PC-9 (cell line): ENCODE results near the gene FAM200B. TPM values are rescaled to one million over a fixed set of nuclear protein-coding genes. Genes with fewer than 3 reads are reported as not detected.
A peak's percentile ranks its signal among the peaks of the same experiment; 100 is the strongest.

ENCODE experiments used
- BruUV-seq: library from RNA; stranded (reverse); fragments of 400-500 nt; replicated peaks from 2 replicates; lab custom pipeline; 2021; lab: Mats Ljungman, UMichigan
- CTCF ChIA-PET: fragments of 300-600 bp; sonication (Branson Sonifier 250); formaldehyde crosslinking; loops from one replicate; lab custom pipeline; 2022; ENCODE audit warnings: antibody characterized with exemption; lab: Charles Lee
- POLR2A ChIA-PET: fragments of 300-600 bp; sonication (Branson Sonifier 250); formaldehyde crosslinking; loops from one replicate; lab custom pipeline; 2022; ENCODE audit warnings: antibody characterized with exemption; ENCODE audit not compliant: unreplicated experiment; lab: Charles Lee
- DNase-seq, 2 experiments: peaks; one replicate each; pipeline versions ENCODE4 v3.0.0 to v3.0.0-alpha.2; 2015 to 2022; ENCODE audit warnings: mixed read lengths in 1 of 2
- H2AFZ ChIP-seq: fragments of 200-600 bp; sonication (generic); 2 replicates; pipeline ENCODE4 v1.8.1; 2017; ENCODE audit warnings: antibody characterized with exemption
- H3F3A ChIP-seq: fragments of 200-600 bp; sonication (generic); 2 replicates; pipeline ENCODE4 v1.8.1; 2017; ENCODE audit warnings: antibody characterized with exemption, mild to moderate bottlenecking, low read depth; ENCODE audit not compliant: insufficient read depth
- H3K27ac ChIP-seq: fragments of 200-600 bp; sonication (generic); 2 replicates; pipeline ENCODE4 v1.6.1; 2016; ENCODE audit warnings: mixed run types
- H3K27me3 ChIP-seq: fragments of 200-600 bp; sonication (generic); 2 replicates; pipeline ENCODE4 v1.6.1; 2016; ENCODE audit warnings: low read depth, mixed run types; ENCODE audit not compliant: insufficient read depth
- H3K36me3 ChIP-seq: fragments of 200-600 bp; sonication (generic); 2 replicates; pipeline ENCODE4 v1.6.1; 2016; ENCODE audit warnings: low read depth, mixed run types
- H3K4me1 ChIP-seq: fragments of 200-600 bp; sonication (generic); replicated peaks from 2 replicates; pipeline ENCODE4 v1.6.1; 2016; ENCODE audit warnings: mixed run types; ENCODE audit not compliant: insufficient read depth
- H3K4me2 ChIP-seq: fragments of 200-600 bp; sonication (generic); 2 replicates; pipeline ENCODE4 v1.6.1; 2017; ENCODE audit warnings: mixed run types
- H3K4me3 ChIP-seq: fragments of 200-600 bp; sonication (generic); 2 replicates; pipeline ENCODE4 v1.6.1; 2016; ENCODE audit warnings: mixed run types
- H3K79me2 ChIP-seq: fragments of 200-600 bp; sonication (generic); 2 replicates; pipeline ENCODE4 v1.6.1; 2017; ENCODE audit warnings: low read depth, mixed run types
- H3K9me2 ChIP-seq: fragments of 200-600 bp; sonication (generic); 2 replicates; pipeline ENCODE4 v1.8.1; 2017; ENCODE audit warnings: mild to moderate bottlenecking; ENCODE audit not compliant: insufficient read depth
- H3K9me3 ChIP-seq: fragments of 200-600 bp; sonication (generic); 2 replicates; pipeline ENCODE4 v1.8.1; 2016; ENCODE audit warnings: low read depth; ENCODE audit not compliant: insufficient read depth
- H4K20me1 ChIP-seq: fragments of 200-600 bp; sonication (generic); 2 replicates; pipeline ENCODE4 v1.8.1; 2017; ENCODE audit not compliant: insufficient read depth
- CTCF ChIP-seq: fragments of 200-600 bp; sonication (generic); conservative IDR thresholded peaks from 2 replicates; pipeline ENCODE4 v1.6.1; 2017; ENCODE audit warnings: mixed run types, antibody characterized with exemption, mild to moderate bottlenecking, moderate library complexity
- EZH2 ChIP-seq: fragments of 200-600 bp; sonication (generic); IDR thresholded peaks from 2 replicates; pipeline ENCODE4 v1.8.0; 2017; ENCODE audit warnings: antibody characterized with exemption, low read depth
- intact Hi-C: fragments of 100-400 bp; cut with micrococcal nuclease; formaldehyde crosslinking; loops from one replicate; pipeline ENCODE4 v1.10.0; 2022; ENCODE audit not compliant: unreplicated experiment
- total RNA-seq: library from RNA; stranded (reverse); gene quantifications from 2 replicates; pipeline ENCODE4 v1.2.3, GENCODE V29; 2021

Gene FAM200B
- total RNA-seq, 1 experiment from 2014 or later = 32.4 TPM

- CTCF ChIA-PET = no interaction called here
- Histone ChIP-seq H3K4me1 (peaks cover 37% of the 10 kb centered on the region), H4K20me1 (no peaks in the 10 kb centered on the region), H2AFZ (no peak overlapping the region), H3K4me2 (peak overlapping the region; percentile 56), H3K27ac (peak overlapping the region; percentile 82), H3F3A (peaks cover 26% of the 10 kb centered on the region), H3K36me3 (peaks cover 22% of the 10 kb centered on the region), H3K79me2 (peaks cover 1% of the 10 kb centered on the region), H3K4me3 (no peak overlapping the region), H3K9me3 (no peaks in the 10 kb centered on the region; the same call in 1 of the 2 replicates), H3K9me2 (no peaks in the 10 kb centered on the region), H3K27me3 (no peaks in the 10 kb centered on the region)
- BruUV-seq = TSS peak; percentile 68
- intact Hi-C loops = loop anchor here (1.0 to 5.0 kb wide), 5 partner anchors 9 to 217 kb away; partner anchors contain the start of gene FAM200B
- TF ChIP-seq EZH2 (no peak), CTCF (no peak)
- POLR2A ChIA-PET = interaction anchor here (0.6 kb wide), 4 partner anchors 9 to 231 kb away, joined by 4 to 8 read pairs (median 5); partner anchors contain the start of gene FAM200B
- DNase-seq = peak; percentile 47 to 88
Observed at GRCh38 chr4:15690020-15690809, 8.6 kb downstream of the FAM200B start.

- no peak overlapping the region for H3K4me3 ChIP-seq
- no peak overlapping the region for H2AFZ ChIP-seq
- H4K20me1 ChIP-seq = no peaks in the 10 kb centered on the region
- H3K27me3 ChIP-seq = no peaks in the 10 kb centered on the region
- peaks cover 11% of the 10 kb centered on the region for H3K36me3 ChIP-seq
- ChIA-PET CTCF (no interaction called here), POLR2A (interaction anchor here (0.5 to 0.7 kb wide), 2 partner anchors 37 to 82 kb away, joined by 4 to 5 read pairs; no protein-coding TSS in a partner anchor)
- TF ChIP-seq EZH2 = no peak
- no peak for TF ChIP-seq CTCF
- no peaks in the 10 kb centered on the region for H3K9me2 ChIP-seq
- no peak overlapping the region for H3K4me2 ChIP-seq
- no peak for DNase-seq
- peak overlapping the region; percentile 82 for H3K27ac ChIP-seq
- BruUV-seq = no TSS peak
- H3K79me2 ChIP-seq = no peaks in the 10 kb centered on the region
- intact Hi-C loops = loop anchor here (2.0 to 5.0 kb wide), 3 partner anchors 36 to 215 kb away; no protein-coding TSS in a partner anchor
- H3K9me3 ChIP-seq = no peaks in the 10 kb centered on the region; the same call in 1 of the 2 replicates
- peaks cover 45% of the 10 kb centered on the region for H3K4me1 ChIP-seq
- H3F3A ChIP-seq = peaks cover 31% of the 10 kb centered on the region
Observed at GRCh38 chr4:15691346-15692135, 9.9 kb downstream of the FAM200B start.

- no peaks in the 10 kb centered on the region for H3K9me2 ChIP-seq
- peaks cover 45% of the 10 kb centered on the region for H3K4me1 ChIP-seq
- H3K4me2 ChIP-seq = no peak overlapping the region
- POLR2A ChIA-PET = no interaction called here
- CTCF ChIA-PET = no interaction called here
- H4K20me1 ChIP-seq = no peaks in the 10 kb centered on the region
- no peak overlapping the region for H2AFZ ChIP-seq
- no peaks in the 10 kb centered on the region for H3K27me3 ChIP-seq
- TF ChIP-seq EZH2 (no peak), CTCF (no peak)
- no peaks in the 10 kb centered on the region; the same call in 1 of the 2 replicates for H3K9me3 ChIP-seq
- no peaks in the 10 kb centered on the region for H3K79me2 ChIP-seq
- BruUV-seq = no TSS peak
- no peak overlapping the region for H3K27ac ChIP-seq
- H3K36me3 ChIP-seq = 0 out of 2 replicates have a peak, but pooled peaks cover under 1% of the 10 kb centered on the region
- H3K4me3 ChIP-seq = no peak overlapping the region
- DNase-seq = no peak
- H3F3A ChIP-seq = peaks cover 31% of the 10 kb centered on the region
- intact Hi-C loops = loop anchor here (5.0 kb wide), 2 partner anchors 35 to 40 kb away; no protein-coding TSS in a partner anchor
Observed at GRCh38 chr4:15692602-15693001, 11.0 kb downstream of the FAM200B start.
